GM18867 (cell line): ENCODE results near the gene PPME1.

Experiments
- ATAC-seq: cut with Tn5 transposase; IDR thresholded peaks from one replicate; pipeline ENCODE4 v1.9.1; 2021; ENCODE audit warnings: mild to moderate bottlenecking, moderate library complexity; ENCODE audit not compliant: unreplicated experiment

The PPME1 gene

DNA sequence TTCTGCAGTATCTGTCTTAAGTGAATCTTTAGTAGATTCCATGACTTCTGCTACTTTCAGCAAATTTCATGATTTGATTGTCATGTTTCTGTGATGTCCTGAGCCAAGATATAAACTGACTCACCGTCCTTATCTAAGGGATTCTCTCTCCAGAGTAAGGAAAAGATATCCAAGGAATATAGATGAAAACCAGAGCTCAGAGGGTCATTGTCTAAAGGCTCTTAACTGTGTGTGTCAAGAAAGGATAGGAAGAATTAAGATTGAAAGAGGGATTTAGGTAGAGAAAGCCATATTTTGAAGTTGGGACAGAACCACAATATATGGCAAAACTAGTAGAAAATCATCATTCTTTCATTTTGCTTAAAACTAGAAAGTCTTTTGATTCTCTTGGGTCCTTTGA, 50.7 kb downstream of the PPME1 start:
- no peak for ATAC-seq

DNA sequence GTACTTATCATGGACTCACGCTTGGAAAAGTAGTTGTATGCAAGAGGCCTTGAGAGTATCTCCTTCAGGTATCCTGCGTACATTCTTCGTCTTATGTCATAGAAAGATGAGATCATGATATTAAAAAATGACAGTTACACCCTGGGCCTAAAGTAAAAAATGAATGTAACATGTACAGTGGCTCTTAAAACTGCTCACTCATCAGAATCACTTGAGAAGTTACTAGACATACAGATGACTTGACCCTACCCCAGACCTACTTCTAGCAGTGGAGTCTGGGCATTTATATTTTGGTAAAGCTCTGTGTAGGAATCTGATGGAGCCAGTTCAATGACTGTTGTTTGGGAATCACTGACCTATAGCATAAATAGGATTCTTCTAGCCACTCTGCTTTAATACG, 54.5 kb downstream of the PPME1 start:
- no peak for ATAC-seq

DNA sequence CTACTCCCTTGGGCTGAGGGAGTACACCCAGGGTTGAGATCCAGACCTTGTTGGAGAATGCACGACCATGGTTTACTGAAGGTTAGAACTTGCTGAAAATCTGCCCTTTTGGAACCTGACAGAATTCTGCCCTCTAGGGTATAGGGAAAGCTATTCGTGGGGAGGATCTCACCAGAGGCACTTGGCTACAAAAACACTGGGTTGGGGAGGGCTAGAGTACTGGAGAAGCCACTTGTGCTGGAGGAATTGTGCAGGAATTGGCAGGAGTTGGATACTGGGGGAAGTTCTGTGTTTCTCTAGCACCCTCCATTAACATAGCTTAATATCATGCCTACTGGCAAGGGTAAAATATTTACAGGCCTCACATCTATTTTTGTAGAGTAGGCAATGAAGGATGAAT, 55.8 kb downstream of the PPME1 start:
- ATAC-seq = no peak

DNA sequence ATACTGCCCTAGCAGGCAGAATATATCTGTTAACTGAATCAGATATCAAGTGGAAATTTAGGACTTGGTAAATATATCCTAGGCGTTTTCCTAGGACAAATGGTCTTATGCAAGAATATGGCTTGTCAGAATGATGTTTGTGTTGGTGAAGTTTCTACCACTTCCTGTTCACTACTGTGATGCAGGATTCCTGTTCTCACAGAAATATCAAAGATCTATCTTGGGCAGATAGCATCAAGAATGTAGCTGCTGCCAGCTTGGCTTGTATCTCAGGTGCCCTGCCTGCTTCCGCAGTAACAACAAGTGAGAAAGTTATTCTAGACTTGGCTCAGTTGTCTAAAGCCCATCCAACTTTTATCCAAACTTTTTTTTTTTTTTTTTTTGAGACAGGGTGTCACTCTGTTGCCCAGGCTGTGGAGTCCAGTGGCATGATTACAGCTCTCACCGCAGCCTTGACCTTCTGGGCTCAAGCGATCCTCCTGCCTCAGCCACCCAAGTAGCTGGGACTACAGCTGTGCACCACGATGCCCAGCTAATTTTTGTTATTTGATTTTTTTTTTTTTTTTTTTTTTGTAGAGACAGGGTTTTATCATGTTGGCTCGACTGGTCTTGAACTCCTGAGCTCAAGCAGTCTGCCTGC, 61.3 kb downstream of the PPME1 start:
- ATAC-seq = no peak

GRCh38 chr11:74233683-74234082, 62.6 kb downstream of the PPME1 start:
- no peak for ATAC-seq

GRCh38 chr11:74235121-74235520, 64.0 kb downstream of the PPME1 start:
- ATAC-seq = no peak

GRCh38 chr11:74237541-74237940, 66.5 kb downstream of the PPME1 start:
- ATAC-seq = no peak

- ATAC-seq = no peak
Observed at GRCh38 chr11:74238243-74238642, 67.2 kb downstream of the PPME1 start.

DNA sequence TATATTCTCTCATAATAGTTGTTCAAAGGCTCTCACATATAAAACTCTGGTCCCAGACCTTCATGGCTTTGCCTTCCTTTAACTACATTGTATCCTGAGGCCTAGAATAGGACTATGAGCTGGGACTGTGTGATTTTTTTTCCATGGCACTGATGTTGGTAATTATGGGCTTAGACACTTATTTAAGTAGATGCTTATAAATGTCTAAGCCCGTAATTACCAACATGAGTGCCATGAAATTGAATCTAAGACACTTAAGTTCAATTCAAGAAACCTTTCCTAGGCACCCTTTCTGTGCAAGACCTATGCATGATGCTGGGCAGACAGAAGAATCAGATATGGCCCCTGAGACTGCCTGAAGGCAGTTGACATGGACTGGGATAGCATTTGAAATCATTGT, 77.4 kb downstream of the PPME1 start:
- ATAC-seq = no peak

- ATAC-seq = no peak
Observed at GRCh38 chr11:74249496-74249895, 78.4 kb downstream of the PPME1 start.

GRCh38 chr11:74253361-74253760, 82.3 kb downstream of the PPME1 start:
- ATAC-seq = no peak

DNA sequence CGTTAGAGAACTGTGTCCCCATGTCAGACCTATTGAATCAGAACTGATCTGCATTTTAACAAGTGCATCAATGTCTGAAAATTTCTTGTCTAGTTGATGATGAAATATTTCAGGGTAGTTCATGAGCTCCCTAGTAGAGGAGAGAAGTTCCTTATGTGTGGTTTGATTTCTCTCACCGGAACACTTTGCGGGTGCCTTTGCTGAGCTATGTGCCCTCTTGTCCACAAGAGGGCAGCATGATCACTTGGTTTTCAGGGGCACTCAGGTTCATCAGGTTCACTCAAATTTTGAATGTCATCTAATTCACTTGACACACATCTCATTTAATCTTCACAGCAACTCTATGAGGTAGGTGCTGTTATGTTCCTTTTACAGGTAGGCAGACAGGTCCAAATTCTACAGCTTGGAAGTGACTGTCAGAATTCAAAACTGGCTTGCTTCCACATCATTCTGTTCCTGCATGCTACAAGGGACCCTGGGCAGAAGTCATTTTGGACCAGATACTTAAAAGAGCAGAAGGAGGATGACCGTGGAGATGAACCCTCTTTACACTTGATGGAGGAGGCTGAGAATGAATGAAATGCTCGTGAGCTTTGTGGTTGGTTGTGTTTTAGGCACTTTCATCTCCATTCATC, 84.8 kb downstream of the PPME1 start:
- peak; percentile 41 for ATAC-seq

- no peak for ATAC-seq
Observed at GRCh38 chr11:74256378-74257133, 85.5 kb downstream of the PPME1 start.

DNA sequence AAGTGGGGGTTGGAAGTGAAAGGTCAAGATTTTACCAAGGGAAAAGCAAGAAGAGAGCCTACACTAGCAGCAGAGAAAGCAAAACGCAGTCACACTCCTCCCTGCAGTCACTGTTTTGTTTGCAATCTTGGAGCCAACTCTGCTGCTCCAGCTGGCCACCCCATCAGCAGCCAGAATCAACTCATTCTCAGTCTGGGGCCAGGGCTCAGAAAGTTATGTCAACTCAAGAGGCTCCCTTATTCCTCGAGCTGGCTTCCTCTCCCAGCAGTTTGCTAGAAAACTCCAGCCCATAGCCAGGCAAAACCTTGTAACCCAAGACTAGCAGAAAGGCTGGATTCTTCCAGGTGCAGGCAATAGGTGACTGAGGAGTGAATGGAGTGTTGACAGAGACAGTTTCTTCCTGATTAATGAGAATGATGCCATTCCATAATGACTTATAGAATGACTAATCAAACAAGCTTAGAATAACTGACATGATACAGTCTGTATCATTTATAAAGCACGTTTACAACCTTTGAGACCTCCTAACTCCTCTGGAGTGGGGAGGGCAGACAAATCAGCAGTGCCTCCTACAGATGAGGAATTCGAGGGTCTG, 87.0 kb downstream of the PPME1 start:
- ATAC-seq = no peak

GRCh38 chr11:74262725-74263124, 91.6 kb downstream of the PPME1 start:
- no peak for ATAC-seq

DNA sequence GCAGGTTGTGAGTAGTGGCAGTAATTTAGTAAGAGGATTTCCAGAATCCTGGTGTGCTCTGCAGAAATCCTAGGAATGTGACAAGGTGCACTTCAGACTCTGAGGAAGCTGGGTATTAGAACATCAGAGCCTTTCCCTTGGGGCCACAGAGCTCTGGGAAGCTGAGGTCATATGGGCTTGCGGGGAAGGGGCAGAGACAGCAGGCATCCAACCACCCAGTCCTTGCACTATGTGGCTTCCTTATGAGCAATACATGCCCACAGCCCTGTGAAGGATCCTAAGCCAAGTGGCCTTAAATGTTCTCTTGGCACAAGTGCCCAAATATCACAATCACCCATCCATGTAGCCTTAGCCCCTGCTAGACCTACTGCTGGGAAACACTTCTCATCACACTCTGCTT, 94.2 kb downstream of the PPME1 start:
- ATAC-seq = no peak

DNA sequence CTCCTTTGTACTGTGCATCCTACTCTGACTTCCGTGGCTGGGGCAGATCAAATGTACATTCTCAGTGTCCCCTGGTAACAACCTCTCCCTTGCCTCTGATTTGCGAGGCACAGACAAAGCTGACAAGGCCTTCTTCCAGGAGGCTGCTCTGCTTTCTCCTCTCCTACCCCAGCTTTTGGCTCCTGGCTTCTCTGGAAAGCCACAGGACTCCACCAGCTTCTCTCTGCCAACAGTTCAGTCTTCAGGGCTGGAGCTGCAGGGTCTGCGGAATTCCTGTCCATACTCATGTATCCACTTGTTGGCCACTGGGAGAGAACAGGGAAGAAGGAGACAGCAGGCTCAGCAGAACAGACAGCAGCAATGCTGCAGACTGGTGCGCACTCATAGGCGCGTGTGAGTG, 95.9 kb downstream of the PPME1 start:
- no peak for ATAC-seq

GRCh38 chr11:74268456-74268855, 97.4 kb downstream of the PPME1 start:
- no peak for ATAC-seq

GRCh38 chr11:74269161-74269811, 98.2 kb downstream of the PPME1 start:
- no peak for ATAC-seq

- no peak for ATAC-seq
Observed at GRCh38 chr11:74272276-74272675, 101.2 kb downstream of the PPME1 start.

GRCh38 chr11:74276581-74276980, 105.5 kb downstream of the PPME1 start:
- ATAC-seq = no peak
